GM12878 (cell line): Measurements from ENCODE around the gene ATG3. TPM values are rescaled to one million over a fixed set of nuclear protein-coding genes. Genes with fewer than 3 reads are reported as not detected.

Experiments
- ATF7 ChIP-seq: fragments of 450-650 bp; IDR thresholded peaks from 2 replicates; pipeline ENCODE4 v1.6.1; 2016; ENCODE audit warnings: low read depth, mild to moderate bottlenecking
- BCL11A ChIP-seq: IDR thresholded peaks from 2 replicates; pipeline ENCODE4 v1.6.1; 2011; ENCODE audit warnings: low read depth, low read length
- BRCA1 ChIP-seq: IDR thresholded peaks from 2 replicates; pipeline ENCODE4 v1.6.1; 2011; ENCODE audit warnings: low read depth, low read length, improper control_type of control experiment
- CBFB ChIP-seq: IDR thresholded peaks from 2 replicates; pipeline ENCODE4 v1.6.1; 2016; ENCODE audit warnings: antibody characterized with exemption, low read depth
- CEBPB ChIP-seq, 2 experiments: fragments of 150-350 bp in 1 of 2; IDR thresholded peaks; 2 replicates each; pipeline ENCODE4 v1.6.1; 2012 to 2014; ENCODE audit warnings: low read depth in 2 of 2, low read length in 2 of 2, borderline replicate concordance in 1 of 2, inconsistent platforms in 1 of 2
- CHD4 ChIP-seq: fragments of 200-600 bp; sonication (generic); IDR thresholded peaks from 2 replicates; pipeline ENCODE4 v1.6.1; 2016; ENCODE audit warnings: mild to moderate bottlenecking
- CREM ChIP-seq: IDR thresholded peaks from 2 replicates; pipeline ENCODE4 v1.6.1; 2014; ENCODE audit warnings: antibody characterized with exemption, low read depth
- GATAD2B ChIP-seq: fragments of 450-650 bp; conservative IDR thresholded peaks from 2 replicates; pipeline ENCODE4 v1.6.1; 2017; ENCODE audit warnings: low read depth, mild to moderate bottlenecking, moderate library complexity
- HCFC1 ChIP-seq: fragments of 150-350 bp; IDR thresholded peaks from 2 replicates; pipeline ENCODE4 v1.6.1; 2014; ENCODE audit warnings: low read length
- HDAC2 ChIP-seq: fragments of 200-600 bp; sonication (generic); IDR thresholded peaks from 2 replicates; pipeline ENCODE4 v1.6.1; 2017
- IKZF1 ChIP-seq: fragments of 450-650 bp; conservative IDR thresholded peaks from 2 replicates; pipeline ENCODE4 v1.6.1; 2017; ENCODE audit warnings: antibody characterized with exemption, mild to moderate bottlenecking
- IKZF2 ChIP-seq, 2 experiments: fragments of 450-650 bp; IDR thresholded peaks; 2 replicates each; pipeline ENCODE4 v1.6.1; 2017; ENCODE audit warnings: mild to moderate bottlenecking in 2 of 2, moderate library complexity in 2 of 2
- LARP7 ChIP-seq: fragments of 450-650 bp; IDR thresholded peaks from 2 replicates; pipeline ENCODE4 v1.6.1; 2017; ENCODE audit warnings: mild to moderate bottlenecking
- MEF2A ChIP-seq: IDR thresholded peaks from 2 replicates; pipeline ENCODE4 v1.6.1; 2011; ENCODE audit warnings: low read depth, mild to moderate bottlenecking, low read length, moderate library complexity; ENCODE audit not compliant: insufficient read depth
- MEF2B ChIP-seq: fragments of 450-650 bp; IDR thresholded peaks from 2 replicates; pipeline ENCODE4 v1.6.1; 2018; ENCODE audit warnings: mild to moderate bottlenecking, moderate library complexity; ENCODE audit not compliant: partially characterized antibody, poor library complexity, severe bottlenecking
- MTA2 ChIP-seq: fragments of 450-650 bp; IDR thresholded peaks from 2 replicates; pipeline ENCODE4 v1.6.1; 2016; ENCODE audit warnings: low read depth, mild to moderate bottlenecking, moderate library complexity
- MTA3 ChIP-seq: IDR thresholded peaks from 2 replicates; pipeline ENCODE4 v1.6.1; 2012; ENCODE audit warnings: low read length, inconsistent platforms, borderline replicate concordance
- NFYB ChIP-seq: IDR thresholded peaks from 2 replicates; pipeline ENCODE4 v1.6.1; 2011; ENCODE audit warnings: low read depth, mild to moderate bottlenecking, low read length, improper control_type of control experiment, moderate library complexity; ENCODE audit not compliant: insufficient read depth
- NKRF ChIP-seq: fragments of 450-650 bp; conservative IDR thresholded peaks from 2 replicates; pipeline ENCODE4 v1.6.1; 2017; ENCODE audit warnings: mild to moderate bottlenecking, moderate library complexity
- NR2C2 ChIP-seq: IDR thresholded peaks from 2 replicates; pipeline ENCODE4 v1.6.1; 2011; ENCODE audit warnings: borderline replicate concordance, low read depth; ENCODE audit not compliant: control insufficient read depth, insufficient read length
- NR2F1 ChIP-seq: fragments of 450-650 bp; conservative IDR thresholded peaks from 2 replicates; pipeline ENCODE4 v1.6.1; 2017; ENCODE audit warnings: mild to moderate bottlenecking
- POLR2A ChIP-seq: IDR thresholded peaks from 2 replicates; pipeline ENCODE4 v1.6.1; 2011; ENCODE audit warnings: low read depth, mild to moderate bottlenecking, low read length
- RB1 ChIP-seq: fragments of 450-650 bp; formaldehyde crosslinking; IDR thresholded peaks from 2 replicates; pipeline ENCODE4 v1.6.1; 2017; ENCODE audit warnings: mild to moderate bottlenecking, borderline replicate concordance
- TCF12 ChIP-seq: IDR thresholded peaks from 2 replicates; pipeline ENCODE4 v1.6.1; 2011; ENCODE audit warnings: low read depth, mild to moderate bottlenecking, low read length
- TCF3 ChIP-seq: IDR thresholded peaks from 2 replicates; pipeline ENCODE4 v1.6.1; 2012; ENCODE audit warnings: low read depth, mild to moderate bottlenecking, low read length, borderline replicate concordance; ENCODE audit not compliant: insufficient read depth
- YBX1 ChIP-seq: fragments of 450-650 bp; IDR thresholded peaks from 2 replicates; pipeline ENCODE4 v1.6.1; 2016; ENCODE audit warnings: antibody characterized with exemption
- ZBTB4 ChIP-seq: fragments of 450-650 bp; formaldehyde crosslinking; IDR thresholded peaks from 2 replicates; pipeline ENCODE4 v1.4.0; 2022; ENCODE audit warnings: mild to moderate bottlenecking, moderate library complexity
- ZNF24 ChIP-seq: fragments of 450-650 bp; IDR thresholded peaks from 2 replicates; pipeline ENCODE4 v1.6.1; 2017; ENCODE audit warnings: antibody characterized with exemption, mild to moderate bottlenecking
- ZNF274 ChIP-seq: IDR thresholded peaks from one replicate; pipeline ENCODE4 v1.8.0; 2011; ENCODE audit not compliant: insufficient read length, insufficient read depth
- polyA plus RNA-seq, 11 experiments: library from polyadenylated mRNA; depleted of rRNA in 4 of 11; unstranded in 6 of 11; stranded (reverse) in 5 of 11; fragments of >200 nt; fragmentation: Nextera tagmentation in 4 of 11; fragmentation: Illumina TruSeq in 1 of 11; extraction: Ambion mirVana in 4 of 11; extraction: Trizol in 1 of 11; gene quantifications; 1 replicate in 1 of 11; 2 replicates in 10 of 11; pipeline versions ENCODE4 v1.2.1 to v1.2.3, GENCODE V29; 2011 to 2016; ENCODE audit warnings: inconsistent platforms in 2 of 11, missing spikeins in 2 of 11, low read depth in 1 of 11
- total RNA-seq, 4 experiments: library from RNA; depleted of rRNA in 3 of 4; stranded (reverse); fragments of >200 nt in 3 of 4; fragmentation: Illumina TruSeq in 1 of 4; extraction: Trizol in 1 of 4; gene quantifications; 2 replicates each; pipeline versions ENCODE4 v1.2.1 to v1.2.3, GENCODE V29; 2013 to 2021

The ATG3 gene
- total and polyA plus RNA-seq, 10 of the 15 experiments (the other 5 are each of a cell fraction or from before 2014, with no cell fraction given): 49.8 to 97.0 (median 63.6) TPM

GRCh38 chr3:112489674-112490479, 71.9 kb downstream of the ATG3 start (continued):
- TF ChIP-seq ZBTB4 (CRISPR knock-in tag) (no peak), NKRF (no peak), NFYB (no peak), RB1 (no peak), GATAD2B (peak; percentile 65; the same call in 1 of the 2 replicates), TCF3 (no peak), LARP7 (no peak), ZNF274 (no peak), IKZF1 (peak; percentile 64), ZNF24 (no peak), MEF2B (peak; percentile 84), TCF12 (peak; percentile 70; the same call in 1 of the 2 replicates), MTA2 (peak; percentile 83), CREM (peak; percentile 65; the same call in 1 of the 2 replicates), CBFB (peak; percentile 85; the same call in 1 of the 2 replicates), YBX1 (no peak), NR2F1 (peak; percentile 57; the same call in 1 of the 2 replicates), BCL11A (peak; percentile 76; the same call in 1 of the 2 replicates), CEBPB (IDR thresholded peaks at IDR 0.05; ENCODE audit: borderline replicate concordance in 1 of 2, low read depth in 2 of 2, low read length in 2 of 2) (peak in 1 of 2 experiments; percentile 58; a peak in 1 of 4 replicates), CHD4 (0 out of 2 replicates have a peak, but pooled peaks have one; percentile 69), BRCA1 (no peak), POLR2A (no peak), HDAC2 (no peak), ATF7 (peak; percentile 96), MTA3 (no peak), IKZF2 (IDR thresholded peaks at IDR 0.05) (peak; percentile 78 to 85; a peak in 3 of 4 replicates), NR2C2 (no peak), MEF2A (peak; percentile 93), HCFC1 (no peak)
